Renal pelvis (tissue), 4 donors: Measurements from ENCODE around the gene SDC4. TPM values are rescaled to one million over a fixed set of nuclear protein-coding genes. Genes with fewer than 3 reads are reported as not detected.
A peak's percentile ranks its signal among the peaks of the same experiment; 100 is the strongest.

ENCODE experiments used
- DNase-seq: peaks from one replicate; pipeline ENCODE4 v3.0.0-alpha.2; 2013
- polyA plus RNA-seq, 3 donors: library from polyadenylated mRNA; unstranded; fragments of 120-200 nt; gene quantifications; one replicate each; pipeline ENCODE4 v1.2.1, GENCODE V29; 2013; ENCODE audit not compliant: insufficient read length in 3 of 3

SDC4 gene
- polyA plus RNA-seq, 3 donors, result 136 to 187 (median 157) TPM

- no peak for DNase-seq
Measured at GRCh38 chr20:45346851-45347250, 1.4 kb downstream of the SDC4 start.

- DNase-seq, result no peak
Measured at GRCh38 chr20:45346291-45346718, 1.9 kb downstream of the SDC4 start.

- DNase-seq, result no peak
Measured at GRCh38 chr20:45345104-45345936, 2.9 kb downstream of the SDC4 start.

- DNase-seq, result no peak
Measured at GRCh38 chr20:45344168-45344860, 3.9 kb downstream of the SDC4 start.

- no peak for DNase-seq
Measured at GRCh38 chr20:45343532-45344167, 4.6 kb downstream of the SDC4 start.

GRCh38 chr20:45342855-45343531 lies 5.2 kb downstream of the SDC4 start:
- no peak for DNase-seq

- peak; percentile 58 for DNase-seq
Measured at GRCh38 chr20:45341939-45342854, 6.0 kb downstream of the SDC4 start.

GRCh38 chr20:45341579-45341938 lies 6.7 kb downstream of the SDC4 start:
- DNase-seq, result no peak

GRCh38 chr20:45340951-45341350 lies 7.3 kb downstream of the SDC4 start:
- no peak for DNase-seq

GRCh38 chr20:45340236-45340847 lies 7.9 kb downstream of the SDC4 start:
- no peak for DNase-seq

GRCh38 chr20:45339799-45340198 lies 8.4 kb downstream of the SDC4 start:
- no peak for DNase-seq

GRCh38 chr20:45339084-45339483 lies 9.1 kb downstream of the SDC4 start:
- no peak for DNase-seq

GRCh38 chr20:45338121-45339030 lies 9.8 kb downstream of the SDC4 start:
- no peak for DNase-seq

GRCh38 chr20:45337367-45338120 lies 10.7 kb downstream of the SDC4 start:
- DNase-seq, result peak; percentile 66

- DNase-seq, result no peak
Measured at GRCh38 chr20:45336530-45337366, 11.5 kb downstream of the SDC4 start.

- no peak for DNase-seq
Measured at GRCh38 chr20:45330476-45330875, 17.7 kb downstream of the SDC4 start.

- no peak for DNase-seq
Measured at GRCh38 chr20:45329497-45330319, 18.5 kb downstream of the SDC4 start.
